22Rv1 (cell line): ENCODE data around the gene EPHA6.

Source experiments
- CTCF ChIP-seq: fragments of 450-650 bp; IDR thresholded peaks from 2 replicates; pipeline ENCODE4 v1.5.1; 2017; ENCODE audit warnings: mild to moderate bottlenecking
- ZFX ChIP-seq: fragments of 450-650 bp; IDR thresholded peaks from 2 replicates; pipeline ENCODE4 v1.6.1; 2017; ENCODE audit warnings: antibody characterized with exemption, borderline replicate concordance

- TF ChIP-seq CTCF = no peak
- no peak for TF ChIP-seq ZFX
Measured at GRCh38 chr3:97432914-97433313, 618.5 kb downstream of the EPHA6 start.
